Measurements from ENCODE around the gene TASP1. TPM values are rescaled to one million over a fixed set of nuclear protein-coding genes. Genes with fewer than 3 reads are reported as not detected.

Gene TASP1
- total and polyA plus RNA-seq, 10 of the 15 experiments (the other 5 are each of a cell fraction or from before 2014, with no cell fraction given): 7.4 to 17.8 (median 10.5) TPM

GRCh38 chr20:13392391-13392790 lies 246.3 kb downstream of the TASP1 start (continued):
- TF ChIP-seq, protein P1, sequence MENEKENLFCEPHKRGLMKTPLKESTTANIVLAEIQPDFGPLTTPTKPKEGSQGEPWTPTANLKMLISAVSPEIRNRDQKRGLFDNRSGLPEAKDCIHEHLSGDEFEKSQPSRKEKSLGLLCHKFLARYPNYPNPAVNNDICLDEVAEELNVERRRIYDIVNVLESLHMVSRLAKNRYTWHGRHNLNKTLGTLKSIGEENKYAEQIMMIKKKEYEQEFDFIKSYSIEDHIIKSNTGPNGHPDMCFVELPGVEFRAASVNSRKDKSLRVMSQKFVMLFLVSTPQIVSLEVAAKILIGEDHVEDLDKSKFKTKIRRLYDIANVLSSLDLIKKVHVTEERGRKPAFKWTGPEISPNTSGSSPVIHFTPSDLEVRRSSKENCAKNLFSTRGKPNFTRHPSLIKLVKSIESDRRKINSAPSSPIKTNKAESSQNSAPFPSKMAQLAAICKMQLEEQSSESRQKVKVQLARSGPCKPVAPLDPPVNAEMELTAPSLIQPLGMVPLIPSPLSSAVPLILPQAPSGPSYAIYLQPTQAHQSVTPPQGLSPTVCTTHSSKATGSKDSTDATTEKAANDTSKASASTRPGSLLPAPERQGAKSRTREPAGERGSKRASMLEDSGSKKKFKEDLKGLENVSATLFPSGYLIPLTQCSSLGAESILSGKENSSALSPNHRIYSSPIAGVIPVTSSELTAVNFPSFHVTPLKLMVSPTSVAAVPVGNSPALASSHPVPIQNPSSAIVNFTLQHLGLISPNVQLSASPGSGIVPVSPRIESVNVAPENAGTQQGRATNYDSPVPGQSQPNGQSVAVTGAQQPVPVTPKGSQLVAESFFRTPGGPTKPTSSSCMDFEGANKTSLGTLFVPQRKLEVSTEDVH (IDR thresholded peaks at IDR 0.05; ENCODE audit: low read depth, partially characterized antibody): no peak
- no peak for TF ChIP-seq ZNF207 (IDR thresholded peaks at IDR 0.05; ENCODE audit: borderline replicate concordance)
- no peak for TF ChIP-seq ZNF274 (IDR thresholded peaks at IDR 0.05; ENCODE audit: insufficient read depth, insufficient read length)
- TF ChIP-seq CEBPZ (IDR thresholded peaks at IDR 0.05; ENCODE audit: low read depth, low read length): no peak

DNA sequence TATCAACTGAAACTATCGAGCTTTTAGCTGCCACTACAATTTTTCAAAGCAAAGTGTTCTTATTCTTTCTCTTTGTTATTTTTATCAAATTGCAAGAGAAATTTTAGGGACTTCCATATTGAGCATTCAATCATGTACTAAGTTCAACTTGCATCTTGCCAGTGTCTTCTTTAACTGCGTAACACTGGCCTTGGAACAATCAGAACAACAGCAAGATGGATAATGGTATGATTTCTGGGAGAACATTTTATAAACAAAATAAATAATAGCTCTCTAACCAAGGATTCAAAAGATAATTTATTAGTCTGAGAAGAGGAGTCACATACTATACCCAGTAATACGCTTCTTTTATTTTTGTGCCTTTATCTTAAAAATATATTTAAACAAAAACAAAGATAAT lies 249.6 kb downstream of the TASP1 start:
- peaks cover 4% of the 10 kb centered on the region; the same call in 1 of the 2 replicates for H3K4me1 ChIP-seq (ENCODE audit: control insufficient read depth, insufficient read depth, low read length)
- in situ Hi-C loops (cut with MboI) (no loop called here), intact Hi-C loops (cut with micrococcal nuclease; ENCODE audit: unreplicated experiment) (no loop called here)
- RAD21 ChIA-PET (ENCODE audit: unreplicated experiment): no interaction called here
- no peaks in the 10 kb centered on the region for H3K79me2 ChIP-seq (ENCODE audit: control insufficient read depth, insufficient read depth, low read length)
- no peak for FAIRE-seq
- no peak for ATAC-seq
- no peak overlapping the region for H3K9ac ChIP-seq (ENCODE audit: control insufficient read depth, insufficient read depth, low read length)
- SMC1A ChIA-PET (ENCODE audit: uncharacterized antibody, unreplicated experiment): interaction anchor here (0.7 to 1.3 kb wide), 3 partner anchors 19 to 129 kb away, joined by 3 to 4 read pairs (median 3); no protein-coding TSS in a partner anchor
- H3K27ac ChIP-seq (ENCODE audit: control insufficient read depth, insufficient read depth): no peak overlapping the region
- 0 out of 4 replicates have a peak, but pooled peaks cover 0 to 5% of the 10 kb centered on the region in 2 experiments for H3K36me3 ChIP-seq (ENCODE audit: control insufficient read depth in 2 of 2, insufficient read depth in 2 of 2, low read length in 1 of 2)
- no peaks in the 10 kb centered on the region for H3K9me3 ChIP-seq (replicated peaks; ENCODE audit: control insufficient read depth, insufficient read depth, low read length)
- H3K4me3 ChIP-seq: no peak overlapping the region
- POLR2A ChIA-PET: no interaction called here
- CTCF ChIA-PET: interaction anchor here (1.4 kb wide), 1 partner anchor 64 kb away, joined by 3 read pairs; no protein-coding TSS in a partner anchor
- no peaks in the 10 kb centered on the region for H3K27me3 ChIP-seq (replicated peaks in 1 of 2; ENCODE audit: control insufficient read depth in 2 of 2, insufficient read depth in 2 of 2, low read length in 1 of 2)
- H4K20me1 ChIP-seq (ENCODE audit: control insufficient read depth, insufficient read depth): no peaks in the 10 kb centered on the region
- BruUV-seq (replicated peaks): no TSS peak
- no peak overlapping the region for H3K4me2 ChIP-seq (ENCODE audit: control insufficient read depth, insufficient read depth)
- WGBS (ENCODE audit: insufficient coverage, insufficient replicate concordance, low lambda C conversion rate, missing lambda C conversion rate): 77% methylated on average over 3 of the region's 3 CpGs
- no peak for DNase-seq (ENCODE audit: low read depth, low spot score)
- no peak overlapping the region for H2AFZ ChIP-seq (ENCODE audit: control insufficient read depth, low read depth, low read length)
- TF ChIP-seq MAX (IDR thresholded peaks at IDR 0.05; ENCODE audit: low read depth, low read length) (no peak), SIN3A (IDR thresholded peaks at IDR 0.05; ENCODE audit: low read depth, low read length) (no peak), IRF3 (IDR thresholded peaks at IDR 0.05) (no peak), JUND (IDR thresholded peaks at IDR 0.05; ENCODE audit: low read depth, low read length) (no peak), RCOR1 (conservative IDR thresholded peaks at IDR 0.05; ENCODE audit: low read depth, low read length) (no peak), RAD21 (IDR thresholded peaks at IDR 0.05; ENCODE audit: insufficient read depth, low read depth, low read length) (no peak)
- TF ChIP-seq, protein P2, sequence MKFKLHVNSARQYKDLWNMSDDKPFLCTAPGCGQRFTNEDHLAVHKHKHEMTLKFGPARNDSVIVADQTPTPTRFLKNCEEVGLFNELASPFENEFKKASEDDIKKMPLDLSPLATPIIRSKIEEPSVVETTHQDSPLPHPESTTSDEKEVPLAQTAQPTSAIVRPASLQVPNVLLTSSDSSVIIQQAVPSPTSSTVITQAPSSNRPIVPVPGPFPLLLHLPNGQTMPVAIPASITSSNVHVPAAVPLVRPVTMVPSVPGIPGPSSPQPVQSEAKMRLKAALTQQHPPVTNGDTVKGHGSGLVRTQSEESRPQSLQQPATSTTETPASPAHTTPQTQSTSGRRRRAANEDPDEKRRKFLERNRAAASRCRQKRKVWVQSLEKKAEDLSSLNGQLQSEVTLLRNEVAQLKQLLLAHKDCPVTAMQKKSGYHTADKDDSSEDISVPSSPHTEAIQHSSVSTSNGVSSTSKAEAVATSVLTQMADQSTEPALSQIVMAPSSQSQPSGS (IDR thresholded peaks at IDR 0.05; ENCODE audit: low read length): no peak
- TF ChIP-seq, protein P3, sequence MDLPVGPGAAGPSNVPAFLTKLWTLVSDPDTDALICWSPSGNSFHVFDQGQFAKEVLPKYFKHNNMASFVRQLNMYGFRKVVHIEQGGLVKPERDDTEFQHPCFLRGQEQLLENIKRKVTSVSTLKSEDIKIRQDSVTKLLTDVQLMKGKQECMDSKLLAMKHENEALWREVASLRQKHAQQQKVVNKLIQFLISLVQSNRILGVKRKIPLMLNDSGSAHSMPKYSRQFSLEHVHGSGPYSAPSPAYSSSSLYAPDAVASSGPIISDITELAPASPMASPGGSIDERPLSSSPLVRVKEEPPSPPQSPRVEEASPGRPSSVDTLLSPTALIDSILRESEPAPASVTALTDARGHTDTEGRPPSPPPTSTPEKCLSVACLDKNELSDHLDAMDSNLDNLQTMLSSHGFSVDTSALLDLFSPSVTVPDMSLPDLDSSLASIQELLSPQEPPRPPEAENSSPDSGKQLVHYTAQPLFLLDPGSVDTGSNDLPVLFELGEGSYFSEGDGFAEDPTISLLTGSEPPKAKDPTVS (IDR thresholded peaks at IDR 0.05; ENCODE audit: low read depth, low read length): no peak

All from GM12878 (cell line).